GM21390 (cell line): ENCODE measurements around the gene RTEL1.
"Not testable (repeated sequence)": the region's sequence is repeated elsewhere in the genome, so short reads cannot be mapped to it uniquely, and the experiment has no call there.

Experiments used
- ATAC-seq: cut with Tn5 transposase; IDR thresholded peaks from one replicate; pipeline ENCODE4 v1.9.1; 2021; ENCODE audit not compliant: unreplicated experiment

RTEL1 gene

GRCh38 chr20:63708301-63709148 lies 50.4 kb downstream of the RTEL1 start:
- ATAC-seq, result no peak

DNA sequence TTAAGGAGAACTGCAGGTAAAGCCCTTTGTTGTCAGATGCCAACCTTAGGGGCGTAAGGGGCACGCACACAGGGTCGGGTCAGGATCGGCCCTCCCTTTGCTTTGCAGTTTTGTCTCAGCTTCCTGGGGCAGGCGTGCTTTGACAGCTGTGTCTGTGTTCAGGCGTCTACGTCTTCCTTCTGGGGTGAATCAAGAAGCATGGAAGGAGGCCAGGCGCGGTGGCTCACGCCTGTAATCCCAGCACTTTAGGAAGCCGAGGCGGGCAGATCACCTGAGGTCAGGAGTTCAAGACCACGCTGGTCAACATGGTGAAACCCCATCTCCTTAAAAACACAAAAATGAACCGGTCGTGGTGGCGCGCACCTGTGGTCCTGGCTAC lies 51.0 kb downstream of the RTEL1 start:
- ATAC-seq, result no peak

DNA sequence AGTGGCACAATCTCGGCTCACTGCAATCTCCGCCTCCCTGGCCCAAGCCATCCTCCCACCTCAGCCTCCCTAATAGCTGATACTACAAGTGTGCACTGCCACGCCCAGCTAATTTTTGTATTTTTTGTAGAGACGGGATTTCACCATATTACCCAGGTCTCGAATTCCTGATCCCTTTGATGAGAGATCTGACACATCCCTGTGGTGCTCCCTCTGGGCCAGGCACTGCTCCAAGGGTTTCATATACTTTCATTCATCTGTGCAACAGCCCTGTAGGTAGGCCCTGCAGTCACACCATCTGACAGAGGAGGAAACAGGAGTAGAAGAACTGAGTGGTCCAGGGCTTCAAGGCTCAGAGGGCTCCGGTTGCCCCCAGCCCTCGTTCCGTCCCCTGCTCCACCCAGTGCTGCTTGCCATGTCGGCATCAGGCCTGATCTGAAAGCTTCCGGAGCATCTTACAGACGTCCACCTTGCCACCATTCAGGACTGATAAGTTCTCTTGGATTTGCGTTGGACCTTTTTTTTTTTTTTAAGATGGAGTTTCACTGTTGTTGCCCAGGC lies 53.1 kb downstream of the RTEL1 start:
- no peak for ATAC-seq

DNA sequence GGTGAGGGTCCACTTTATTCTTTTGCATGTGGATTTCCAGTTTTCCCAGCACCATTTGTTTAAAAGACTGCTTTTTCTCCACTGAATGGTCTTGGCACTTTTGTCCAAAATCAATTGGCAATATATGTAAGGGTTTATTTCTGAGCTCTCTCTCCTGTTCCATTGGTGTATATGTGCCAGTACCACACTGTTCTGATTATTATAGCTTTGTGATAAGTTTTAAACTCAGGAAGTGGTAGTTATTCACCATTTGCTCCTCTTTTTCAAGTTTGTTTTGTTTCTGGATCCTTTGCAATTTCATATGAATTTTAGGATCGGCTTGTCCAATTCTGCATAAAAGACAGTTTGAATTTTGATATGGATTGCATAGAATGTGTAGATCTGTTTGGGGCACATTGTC lies 54.1 kb downstream of the RTEL1 start:
- ATAC-seq, result no peak

DNA sequence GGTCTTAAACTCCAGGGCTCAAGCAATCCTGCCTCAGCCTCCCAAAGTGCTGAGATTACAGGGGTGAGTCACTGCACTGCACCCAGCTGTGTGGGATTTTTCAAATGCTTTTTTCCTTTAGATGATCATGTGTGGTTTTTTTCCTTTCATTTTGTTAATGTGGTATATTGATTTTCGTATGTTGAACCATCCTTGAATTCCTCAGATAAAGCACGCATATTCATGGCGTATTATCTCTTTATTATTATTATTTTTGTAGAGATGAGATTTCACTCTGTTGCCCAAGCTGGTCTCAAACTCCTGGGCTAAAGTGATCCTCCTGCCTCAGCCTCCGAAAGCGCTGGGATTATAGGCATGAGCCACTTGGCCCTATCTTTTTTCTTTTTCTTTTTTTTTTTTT lies 56.7 kb downstream of the RTEL1 start:
- ATAC-seq, result no peak

DNA sequence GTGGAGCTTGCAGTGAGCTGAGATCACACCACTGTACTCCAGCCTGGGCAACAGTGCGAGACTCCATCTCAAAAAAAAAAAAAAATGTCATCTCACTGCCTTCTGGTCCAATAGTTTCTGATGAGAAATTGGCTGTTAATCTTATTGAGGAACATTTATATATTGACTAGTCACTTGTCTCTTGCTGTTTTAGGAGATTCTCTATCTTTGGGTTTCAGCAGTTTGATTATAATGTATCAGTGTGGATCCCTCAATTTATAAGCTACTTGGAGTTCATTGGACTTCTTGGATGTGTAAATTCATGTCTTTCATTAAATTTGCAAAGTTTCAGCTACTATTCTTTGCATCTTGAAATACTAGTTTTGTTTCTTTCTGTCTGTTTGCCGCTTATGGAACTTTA lies 60.9 kb downstream of the RTEL1 start:
- no peak for ATAC-seq

DNA sequence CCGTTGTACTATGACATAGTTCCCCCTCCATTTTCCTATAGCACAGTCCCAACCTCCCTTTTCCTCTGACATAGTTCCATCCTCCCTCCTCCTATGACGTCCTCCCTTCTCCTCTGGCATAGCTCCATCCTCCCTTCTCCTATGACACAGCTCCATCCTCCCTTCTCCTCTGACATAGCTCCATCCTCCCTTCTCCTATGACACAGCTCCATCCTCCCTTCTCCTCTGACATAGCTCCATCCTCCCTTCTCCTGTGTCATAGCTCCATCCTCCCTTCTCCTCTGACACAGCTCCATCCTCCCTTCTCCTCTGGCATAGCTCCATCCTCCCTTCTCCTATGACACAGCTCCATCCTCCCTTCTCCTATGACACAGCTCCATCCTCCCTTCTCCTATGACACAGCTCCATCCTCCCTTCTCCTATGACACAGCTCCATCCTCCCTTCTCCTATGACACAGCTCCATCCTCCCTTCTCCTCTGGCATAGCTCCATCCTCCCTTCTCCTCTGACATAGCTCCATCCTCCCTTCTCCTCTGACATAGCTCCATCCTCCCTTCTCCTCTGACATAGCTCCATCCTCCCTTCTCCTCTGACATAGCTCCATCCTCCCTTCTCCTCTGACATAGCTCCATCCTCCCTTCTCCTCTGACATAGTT lies 65.0 kb downstream of the RTEL1 start:
- not testable (repeated sequence) for ATAC-seq

- ATAC-seq, result not testable (repeated sequence)
These were observed 72.1 kb downstream of the RTEL1 start for GRCh38 chr20:63730189-63730733.

DNA sequence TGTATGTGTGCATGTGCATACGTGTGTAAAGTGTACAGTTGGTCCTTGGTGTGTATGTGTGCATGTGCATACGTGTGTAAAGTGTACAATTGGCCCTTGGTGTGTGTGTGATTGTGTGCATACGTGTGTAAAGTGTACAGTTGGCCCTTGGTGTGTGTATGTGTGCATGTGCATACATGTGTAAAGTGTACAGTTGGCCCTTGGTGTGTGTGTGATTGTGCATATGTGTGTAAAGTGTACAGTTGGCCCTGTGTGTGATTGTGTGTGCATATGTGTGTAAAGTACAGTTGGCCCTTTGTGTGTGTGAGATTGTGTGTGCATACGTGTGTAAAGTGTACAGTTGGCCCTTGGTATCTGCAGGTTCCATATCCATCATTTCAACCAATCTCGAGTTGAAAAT lies 73.3 kb downstream of the RTEL1 start:
- no peak for ATAC-seq

DNA sequence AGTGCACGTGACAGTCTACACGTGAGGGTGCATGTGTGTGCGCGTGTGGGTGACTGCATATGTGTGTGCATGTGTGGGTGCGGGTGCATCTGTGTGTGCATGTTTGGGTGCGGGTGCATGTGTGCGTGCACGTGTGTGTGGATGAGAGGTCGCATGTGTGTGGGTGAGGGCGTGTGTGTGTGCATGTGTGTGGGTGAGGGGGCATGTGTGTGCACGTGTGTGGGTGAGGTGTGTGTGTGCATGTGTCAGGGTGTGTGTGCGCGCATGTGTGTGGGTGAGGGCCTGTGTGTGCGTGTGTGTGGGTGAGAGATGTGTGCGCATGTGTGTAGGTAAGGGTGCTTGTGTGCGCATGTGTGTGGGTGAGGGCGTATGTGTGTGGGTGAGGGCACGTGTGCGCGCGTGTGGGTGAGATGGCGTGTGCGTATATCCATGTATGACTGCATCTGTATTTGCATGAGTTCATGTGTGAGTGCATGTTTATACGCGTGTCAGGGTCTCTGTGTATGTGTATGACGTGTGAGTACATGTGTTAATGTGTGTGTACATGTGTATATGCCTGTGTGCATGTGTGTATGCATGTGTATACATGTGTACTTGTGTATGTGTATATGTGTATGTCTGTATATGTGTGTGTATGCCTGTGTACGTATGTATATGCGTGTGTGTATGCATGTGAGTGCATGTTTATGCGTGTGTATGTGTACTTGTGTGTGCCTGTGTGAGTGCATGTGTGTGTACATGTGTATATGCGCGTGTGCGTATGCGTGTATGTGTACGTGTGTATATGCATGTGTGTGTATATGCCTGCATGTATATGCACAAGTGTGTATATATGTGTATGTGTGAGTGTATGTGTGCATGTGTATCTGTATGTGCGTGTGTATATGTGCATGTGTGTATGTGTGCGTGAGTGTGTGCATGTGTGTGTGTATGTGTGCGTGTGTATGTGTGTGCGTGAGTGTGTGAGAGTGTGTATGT lies 74.3 kb downstream of the RTEL1 start:
- no peak for ATAC-seq

GRCh38 chr20:63733117-63733516 lies 75.0 kb downstream of the RTEL1 start:
- ATAC-seq, result no peak

GRCh38 chr20:63733579-63734081 lies 75.5 kb downstream of the RTEL1 start:
- no peak for ATAC-seq

- ATAC-seq, result no peak
These were observed 76.2 kb downstream of the RTEL1 start for GRCh38 chr20:63734111-63734945.

GRCh38 chr20:63734946-63735858 lies 77.1 kb downstream of the RTEL1 start:
- ATAC-seq, result no peak

DNA sequence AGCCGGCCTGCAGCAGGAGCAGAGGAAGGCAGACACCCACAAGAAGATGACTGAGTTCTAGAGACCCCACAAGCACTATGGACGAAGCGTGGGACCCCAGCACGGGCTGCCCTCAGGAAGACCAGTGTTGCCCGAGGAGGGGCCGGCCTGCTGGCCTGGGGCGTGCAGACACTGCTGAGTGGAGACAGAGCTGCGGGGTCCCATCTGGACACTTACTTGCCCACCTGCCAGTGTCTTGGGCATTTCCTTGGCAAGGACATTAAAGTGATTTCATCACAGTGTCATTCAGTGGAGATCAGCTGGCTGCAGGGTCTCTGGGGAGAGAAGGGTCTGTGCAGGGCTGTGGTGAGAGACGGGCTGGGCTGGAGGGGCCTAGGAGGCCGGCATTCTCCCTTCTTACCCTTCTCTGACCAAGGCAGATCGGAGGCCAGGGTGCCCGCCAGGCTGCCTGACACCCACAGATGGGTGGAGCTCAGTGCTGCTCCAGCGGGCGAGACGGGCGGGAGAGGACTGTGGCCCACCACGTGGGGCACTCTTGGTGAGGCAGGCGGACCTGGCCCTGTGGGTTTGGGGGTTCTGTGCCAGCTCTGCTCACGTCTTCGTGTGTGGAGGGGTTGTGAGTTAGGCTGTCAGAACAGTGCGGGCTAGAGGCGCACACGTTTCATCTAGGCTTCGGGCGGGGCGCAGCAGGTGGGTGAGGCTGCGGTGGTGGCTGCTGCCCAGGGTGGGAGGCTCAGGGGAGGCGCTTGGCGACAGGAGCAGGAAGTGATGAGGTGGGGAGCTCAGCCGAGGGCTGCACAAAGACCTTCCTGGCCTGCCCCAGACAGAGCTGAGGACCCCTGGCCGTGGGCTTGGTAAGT lies 78.0 kb downstream of the RTEL1 start, which contains the start of gene LIME1:
LIME1 (plus strand) TSS at position 806 of the 860 bp plus-strand sequence. CDS start 886 bp downstream, outside the sequence.
- no peak for ATAC-seq

DNA sequence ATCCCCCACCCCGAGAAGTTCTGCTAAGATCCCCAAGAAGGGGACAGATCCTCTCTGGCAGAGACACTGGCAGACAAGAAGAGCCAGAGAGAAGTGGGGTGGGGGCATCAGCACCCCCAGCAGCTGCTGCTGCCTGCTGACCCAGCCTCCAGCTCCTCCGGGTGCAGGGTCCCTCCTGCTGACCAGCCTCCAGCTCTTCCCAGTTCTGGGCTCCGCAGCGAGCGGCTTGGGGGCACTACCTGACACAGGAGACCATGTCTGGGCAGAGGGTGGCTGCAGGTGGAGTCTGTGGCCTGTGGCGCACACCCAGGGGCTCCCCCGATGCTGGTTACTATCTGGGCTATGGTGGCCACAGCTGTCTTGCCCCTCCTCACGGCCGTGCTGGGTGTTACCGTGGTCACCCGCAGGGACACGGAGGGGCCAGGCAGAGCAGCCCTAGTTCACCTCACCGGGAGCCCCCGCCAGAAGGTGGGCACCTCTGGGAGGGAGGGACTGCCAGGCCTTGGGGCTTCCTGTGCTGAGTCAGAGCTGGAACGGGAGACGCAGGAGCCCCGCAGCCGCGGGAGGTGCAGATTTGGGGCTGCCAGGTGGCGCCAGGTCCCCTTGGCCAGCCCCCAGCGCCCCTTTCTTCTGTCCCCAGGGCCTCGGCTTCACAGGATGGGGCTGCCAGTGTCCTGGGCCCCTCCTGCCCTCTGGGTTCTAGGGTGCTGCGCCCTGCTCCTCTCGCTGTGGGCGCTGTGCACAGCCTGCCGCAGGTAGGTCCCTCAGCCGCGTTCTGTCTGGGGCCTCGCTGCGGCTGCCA lies 79.0 kb downstream of the RTEL1 start:
- ATAC-seq, result no peak

- ATAC-seq, result no peak
These were observed 79.5 kb downstream of the RTEL1 start for GRCh38 chr20:63737695-63737944.
